Endothelial cell of umbilical vein (primary cell): ENCODE data around the gene OSBPL1A. TPM values are rescaled to one million over a fixed set of nuclear protein-coding genes. Genes with fewer than 3 reads are reported as not detected.

ENCODE experiments used
- BruUV-seq: library from RNA; stranded (reverse); fragments of 400-500 nt; replicated peaks from 2 replicates; lab custom pipeline; 2021; lab: Mats Ljungman, UMichigan
- CTCF ChIA-PET: fragments of 300-600, 350-600 bp; sonication (Branson Sonifier 250); formaldehyde crosslinking; loops from one replicate; lab custom pipeline; 2021; ENCODE audit warnings: antibody characterized with exemption, inconsistent platforms; lab: Charles Lee
- POLR2A ChIA-PET: fragments of 300-600, 350-600 bp; sonication (Branson Sonifier 250); formaldehyde crosslinking; loops from one replicate; lab custom pipeline; 2021; ENCODE audit warnings: antibody characterized with exemption, inconsistent platforms; lab: Charles Lee
- DNase-seq: peaks from one replicate; pipeline ENCODE4 v3.0.0-alpha.2; 2011; ENCODE audit warnings: low read depth, low spot score
- FAIRE-seq: peaks from 2 replicates; lab custom pipeline; 2011; peaks lifted over from hg19 to GRCh38; lab: Jason Lieb, UNC
- H2AFZ ChIP-seq: 2 replicates; pipeline ENCODE4 v1.6.0; 2012; ENCODE audit warnings: low read depth, low read length, control low read depth, inconsistent platforms
- H3K27ac ChIP-seq: 2 replicates; pipeline ENCODE4 v1.5.1; 2011; ENCODE audit warnings: low read depth, mild to moderate bottlenecking, control low read depth, low read length, moderate library complexity; ENCODE audit not compliant: insufficient read depth
- H3K27me3 ChIP-seq, 2 experiments: 2 replicates each; pipeline versions ENCODE4 v1.6.0 to v1.6.1; 2011; ENCODE audit warnings: low read length in 2 of 2, mixed read lengths in 1 of 2; ENCODE audit not compliant: control insufficient read depth in 2 of 2, insufficient read depth in 2 of 2
- H3K36me3 ChIP-seq, 2 experiments: 2 replicates in 1 of 2; 3 replicates in 1 of 2; pipeline ENCODE4 v1.5.1; 2011; ENCODE audit warnings: low read length in 2 of 2, mild to moderate bottlenecking in 1 of 2, moderate library complexity in 1 of 2; ENCODE audit not compliant: control insufficient read depth in 2 of 2, insufficient read depth in 2 of 2; ENCODE audit errors: extremely low read depth in 1 of 2
- H3K4me1 ChIP-seq: 3 replicates; pipeline ENCODE4 v1.5.1; 2011; ENCODE audit warnings: mild to moderate bottlenecking, low read length; ENCODE audit not compliant: control insufficient read depth, insufficient read depth; ENCODE audit errors: extremely low read depth
- H3K4me2 ChIP-seq: 2 replicates; pipeline ENCODE4 v1.6.1; 2011; ENCODE audit warnings: low read length, control low read depth, mixed read lengths; ENCODE audit not compliant: insufficient read depth
- H3K4me3 ChIP-seq, 3 experiments: fragments of 200-600 bp in 1 of 3; sonication (generic), shearing (Covaris generic) in 1 of 3; replicated peaks in 1 of 3; 2 replicates each; pipeline ENCODE4 v1.5.1; 2011 to 2016; ENCODE audit warnings: control low read depth in 3 of 3, low read length in 3 of 3, mild to moderate bottlenecking in 2 of 3, inconsistent platforms in 1 of 3, low read depth in 1 of 3, moderate library complexity in 1 of 3; ENCODE audit not compliant: insufficient read depth in 1 of 3
- H3K79me2 ChIP-seq: 2 replicates; pipeline ENCODE4 v1.6.0; 2012; ENCODE audit warnings: low read length, inconsistent platforms; ENCODE audit not compliant: control insufficient read depth, insufficient read depth
- H3K9ac ChIP-seq: replicated peaks from 2 replicates; pipeline ENCODE3; 2011; ENCODE audit warnings: low read length, control low read depth; ENCODE audit not compliant: insufficient read depth; ENCODE audit errors: extremely low read depth
- H3K9me1 ChIP-seq: replicated peaks from 3 replicates; pipeline ENCODE4 v1.6.0; 2011; ENCODE audit warnings: mild to moderate bottlenecking, low read length; ENCODE audit not compliant: control insufficient read depth, insufficient read depth; ENCODE audit errors: extremely low read depth
- H3K9me3 ChIP-seq: replicated peaks from 2 replicates; pipeline ENCODE4 v1.5.1; 2012; ENCODE audit warnings: low read length, inconsistent platforms; ENCODE audit not compliant: control insufficient read depth, insufficient read depth
- H4K20me1 ChIP-seq: replicated peaks from 2 replicates; pipeline ENCODE3; 2011; ENCODE audit warnings: mild to moderate bottlenecking, low read length; ENCODE audit not compliant: control insufficient read depth, insufficient read depth; ENCODE audit errors: extremely low read depth
- CTCF ChIP-seq, 2 donors: IDR thresholded peaks; 1 replicate in 1 of 2; 2 replicates in 1 of 2; pipeline ENCODE4 v1.5.1; 2011; ENCODE audit warnings: low read length in 2 of 2, mild to moderate bottlenecking in 2 of 2, moderate library complexity in 2 of 2, control low read depth in 1 of 2, inconsistent platforms in 1 of 2, low read depth in 1 of 2; ENCODE audit not compliant: insufficient read depth in 1 of 2; ENCODE audit errors: extremely low read depth in 1 of 2
- EZH2 ChIP-seq: IDR thresholded peaks from 2 replicates; pipeline ENCODE4 v1.6.1; 2012; ENCODE audit warnings: borderline replicate concordance, low read depth, mild to moderate bottlenecking, moderate library complexity, low read length, inconsistent platforms; ENCODE audit not compliant: severe bottlenecking
- FOS ChIP-seq: IDR thresholded peaks from 2 replicates; pipeline ENCODE4 v1.6.1; 2011; ENCODE audit warnings: mild to moderate bottlenecking, low read length, moderate library complexity, borderline replicate concordance; ENCODE audit not compliant: insufficient read depth
- GATA2 ChIP-seq: IDR thresholded peaks from 2 replicates; pipeline ENCODE4 v1.7.0; 2011; ENCODE audit warnings: low read depth, mild to moderate bottlenecking, moderate library complexity, mixed read lengths, low read length; ENCODE audit not compliant: insufficient read length, insufficient read depth
- JUN ChIP-seq: IDR thresholded peaks from 2 replicates; pipeline ENCODE4 v1.6.1; 2011; ENCODE audit warnings: borderline replicate concordance, low read depth; ENCODE audit not compliant: insufficient read length, insufficient read depth
- MAX ChIP-seq: IDR thresholded peaks from 2 replicates; pipeline ENCODE4 v1.6.1; 2011; ENCODE audit not compliant: insufficient read depth, insufficient read length
- MYC ChIP-seq: IDR thresholded peaks from one replicate; pipeline ENCODE4 v1.6.1; 2011; ENCODE audit warnings: mild to moderate bottlenecking, low read depth, low read length
- POLR2A ChIP-seq: IDR thresholded peaks from 2 replicates; pipeline ENCODE4 v1.6.1; 2012; ENCODE audit warnings: low read depth, mild to moderate bottlenecking, control low read depth, low read length
- POLR2AphosphoS5 ChIP-seq: IDR thresholded peaks from 2 replicates; pipeline ENCODE4 v1.6.1; 2012; ENCODE audit warnings: low read depth, mild to moderate bottlenecking, control low read depth, low read length, moderate library complexity; ENCODE audit not compliant: insufficient read depth
- dilution Hi-C: fragments of 300-500 bp; cut with MboI; formaldehyde crosslinking; loops from one replicate; pipeline ENCODE4 v1.15.0; 2019; ENCODE audit warnings: low sequenced_read_pairs; ENCODE audit not compliant: extremely low pct_ligation_motif_present
- intact Hi-C: fragments of 100-400 bp; cut with micrococcal nuclease; formaldehyde crosslinking; loops from one replicate; pipeline ENCODE4 v1.10.0; 2022
- polyA plus RNA-seq, 4 experiments: library from polyadenylated mRNA; depleted of rRNA in 3 of 4; stranded (reverse) in 3 of 4; unstranded in 1 of 4; fragments of >200 nt; gene quantifications; 2 replicates each; pipeline versions ENCODE4 v1.2.1 to v1.2.3, GENCODE V29; 2011 to 2012; ENCODE audit warnings: missing spikeins in 1 of 4
- total RNA-seq: library from RNA; stranded (reverse); gene quantifications from 2 replicates; pipeline ENCODE4 v1.2.3, GENCODE V29; 2021

OSBPL1A gene
- total and polyA plus RNA-seq, 2 donors (not counting 3 experiments of a cell fraction or from before 2014, with no cell fraction given), result 6.4 to 16.5 TPM

- intact Hi-C loops, result no loop called here
- no peaks in the 10 kb centered on the region for H3K4me1 ChIP-seq
- FAIRE-seq (no peak), DNase-seq (no peak)
- no peaks in the 10 kb centered on the region for H3K36me3 ChIP-seq
- H3K4me2 ChIP-seq, result no peak overlapping the region
- H3K9ac ChIP-seq, result no peak overlapping the region
- BruUV-seq, result no TSS peak
- H3K27ac ChIP-seq, result no peak overlapping the region
- TF ChIP-seq JUN (no peak), FOS (no peak), MAX (no peak), MYC (no peak), POLR2AphosphoS5 (no peak), CTCF (IDR thresholded peaks at IDR 0.05; ENCODE audit: extremely low read depth in 1 of 2, insufficient read depth in 1 of 2, low read depth in 1 of 2, low read length in 2 of 2) (no peak), EZH2 (no peak), GATA2 (no peak), POLR2A (no peak)
- H3K27me3 ChIP-seq, result no peaks in the 10 kb centered on the region
- POLR2A ChIA-PET, result no interaction called here
- dilution Hi-C loops, result no loop called here
- no peaks in the 10 kb centered on the region for H3K9me1 ChIP-seq
- H4K20me1 ChIP-seq, result no peaks in the 10 kb centered on the region
- no peaks in the 10 kb centered on the region for H3K79me2 ChIP-seq
- H3K9me3 ChIP-seq, result no peaks in the 10 kb centered on the region
- CTCF ChIA-PET, result interaction anchor here (1.0 to 1.1 kb wide), 2 partner anchors 16 to 20 kb away, joined by 3 read pairs; no protein-coding TSS in a partner anchor
- no peak overlapping the region for H3K4me3 ChIP-seq
- H2AFZ ChIP-seq, result no peak overlapping the region
These were observed 215.8 kb downstream of the OSBPL1A start for GRCh38 chr18:24181806-24182205.
